ENCODE data around the gene APOBEC3C.

DNA sequence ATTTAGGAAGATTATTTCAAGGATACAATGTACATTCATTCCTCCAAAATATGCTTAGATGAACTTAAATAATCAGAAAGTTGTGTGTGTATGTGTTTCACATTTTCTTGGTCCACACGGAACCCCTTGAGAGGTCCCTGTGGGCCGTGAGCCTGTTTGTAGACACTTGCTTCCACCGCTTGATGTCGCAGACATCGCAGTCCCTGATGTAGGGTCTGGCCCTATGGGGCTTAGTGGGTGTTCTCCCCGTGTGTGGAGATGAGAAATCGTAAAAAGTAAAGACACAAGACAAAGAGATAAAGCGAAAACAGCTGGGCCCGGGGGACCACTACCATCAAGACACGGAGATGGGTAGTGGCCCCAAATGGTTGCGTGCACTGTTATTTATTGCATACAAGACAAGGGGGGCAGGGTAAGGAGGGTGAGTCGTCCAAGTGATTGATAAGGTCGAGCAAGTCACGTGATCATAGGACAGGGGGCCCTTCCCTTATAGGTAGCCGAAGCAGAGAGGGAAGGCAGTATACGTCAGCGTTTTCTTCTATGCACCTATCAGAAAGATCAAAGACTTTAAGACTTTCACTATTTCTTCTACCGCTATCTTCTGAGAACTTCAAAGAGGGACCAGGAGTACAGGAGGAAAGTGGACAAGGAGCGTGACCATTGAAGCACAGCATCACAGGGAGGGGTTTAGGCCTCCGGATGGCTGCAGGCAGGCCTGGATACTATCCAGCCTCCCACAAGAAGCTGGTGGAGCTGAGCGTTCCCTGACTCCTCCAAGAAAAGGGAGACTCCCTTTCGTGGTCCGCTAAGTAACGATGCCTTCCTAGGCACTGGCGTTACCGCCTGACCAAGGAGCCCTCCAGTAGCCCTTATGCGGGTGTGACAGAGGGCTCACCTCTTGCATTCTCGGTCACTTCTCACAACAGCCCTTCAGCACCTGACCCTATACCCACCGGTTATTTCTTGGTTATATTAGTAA, 1.2 kb upstream of the APOBEC3C start:
- TF ChIP-seq CTCF (IDR thresholded peaks at IDR 0.05) (no peak), POLR2A (IDR thresholded peaks at IDR 0.05) (no peak)
